Stimulated activated naive CD4-positive, alpha-beta T cell treated with Interleukin-2 at 50 U/mL for 16 hours (primary cell): ENCODE data around the gene ACADVL.
A peak's percentile ranks its signal among the peaks of the same experiment; 100 is the strongest.
"Not testable (repeated sequence)": the region's sequence is repeated elsewhere in the genome, so short reads cannot be mapped to it uniquely, and the experiment has no call there.

ENCODE experiments used
- DNase-seq: peaks from one replicate; lab custom pipeline; 2025; lab: John Stamatoyannopoulos, UW

Gene ACADVL

DNA sequence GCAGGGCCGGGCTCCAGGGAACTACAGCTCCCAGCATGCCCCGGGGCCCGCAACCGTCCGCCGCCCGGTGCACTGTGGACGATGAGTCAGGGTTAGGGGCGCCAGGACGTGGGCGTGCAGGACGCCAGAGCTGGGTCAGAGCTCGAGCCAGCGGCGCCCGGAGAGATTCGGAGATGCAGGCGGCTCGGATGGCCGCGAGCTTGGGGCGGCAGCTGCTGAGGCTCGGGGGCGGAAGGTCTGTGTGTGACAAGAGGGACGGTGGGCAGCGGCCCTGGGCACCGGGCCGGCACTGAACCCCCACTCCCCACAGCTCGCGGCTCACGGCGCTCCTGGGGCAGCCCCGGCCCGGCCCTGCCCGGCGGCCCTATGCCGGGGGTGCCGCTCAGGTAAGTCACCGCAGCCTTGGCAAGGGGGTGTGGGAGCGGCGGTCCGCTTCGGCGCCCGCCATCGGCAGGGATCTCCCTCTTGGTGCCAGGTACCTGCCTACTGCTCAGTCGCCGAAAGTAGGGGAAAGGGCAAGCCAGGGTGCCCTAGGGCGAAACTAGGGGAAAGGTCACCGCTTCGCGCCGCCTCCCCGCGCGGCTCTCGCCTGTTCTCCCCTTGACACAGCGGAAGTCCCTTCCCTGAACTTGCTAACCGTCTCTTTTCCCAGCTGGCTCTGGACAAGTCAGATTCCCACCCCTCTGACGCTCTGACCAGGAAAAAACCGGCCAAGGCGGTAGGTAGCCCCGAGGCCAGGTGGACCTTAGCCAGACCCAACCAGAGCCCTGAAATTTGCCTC is at the start of gene ACADVL, which contains the start of gene DLG4:
Gene ACADVL, plus strand, starts transcription at position 127 of the 781 bp plus-strand sequence. Its CDS starts 47 bp downstream, at position 174.
Gene DLG4, minus strand, starts transcription at position 25 of the 781 bp plus-strand sequence.
- DNase-seq: peak; percentile 77

DNA sequence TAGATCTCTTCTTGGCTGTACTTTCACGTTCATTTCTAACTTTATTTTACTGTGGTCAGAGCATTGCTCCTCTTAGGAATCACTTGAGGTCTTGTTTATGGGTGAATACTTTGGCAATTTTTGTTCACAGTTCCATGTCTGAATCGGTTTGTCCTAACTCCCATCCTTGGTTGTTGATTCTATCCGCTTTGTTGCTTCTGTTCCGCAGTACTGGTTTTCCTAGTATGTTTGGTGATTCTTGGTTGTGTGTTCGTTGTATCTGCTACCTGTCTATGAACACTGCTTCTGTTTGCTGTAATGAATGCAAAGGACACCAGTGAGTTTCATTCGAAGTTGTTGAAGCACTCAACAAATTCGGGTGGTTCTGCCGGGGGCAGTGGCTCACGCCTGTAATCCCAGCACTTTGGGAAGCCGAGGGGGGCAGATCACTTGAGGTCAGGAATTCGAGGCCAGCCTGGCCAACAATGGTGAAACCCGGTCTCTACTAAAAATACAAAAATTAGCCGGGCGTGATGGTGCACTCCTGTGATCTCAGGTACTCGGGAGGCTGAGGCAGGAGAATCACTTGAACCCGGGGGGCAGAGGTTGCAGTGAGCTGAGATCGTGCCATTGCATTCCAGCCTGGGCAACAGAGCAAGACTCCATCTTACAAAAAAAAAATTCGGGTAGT is 47.1 kb upstream of the ACADVL start:
- not testable (repeated sequence) for DNase-seq

DNA sequence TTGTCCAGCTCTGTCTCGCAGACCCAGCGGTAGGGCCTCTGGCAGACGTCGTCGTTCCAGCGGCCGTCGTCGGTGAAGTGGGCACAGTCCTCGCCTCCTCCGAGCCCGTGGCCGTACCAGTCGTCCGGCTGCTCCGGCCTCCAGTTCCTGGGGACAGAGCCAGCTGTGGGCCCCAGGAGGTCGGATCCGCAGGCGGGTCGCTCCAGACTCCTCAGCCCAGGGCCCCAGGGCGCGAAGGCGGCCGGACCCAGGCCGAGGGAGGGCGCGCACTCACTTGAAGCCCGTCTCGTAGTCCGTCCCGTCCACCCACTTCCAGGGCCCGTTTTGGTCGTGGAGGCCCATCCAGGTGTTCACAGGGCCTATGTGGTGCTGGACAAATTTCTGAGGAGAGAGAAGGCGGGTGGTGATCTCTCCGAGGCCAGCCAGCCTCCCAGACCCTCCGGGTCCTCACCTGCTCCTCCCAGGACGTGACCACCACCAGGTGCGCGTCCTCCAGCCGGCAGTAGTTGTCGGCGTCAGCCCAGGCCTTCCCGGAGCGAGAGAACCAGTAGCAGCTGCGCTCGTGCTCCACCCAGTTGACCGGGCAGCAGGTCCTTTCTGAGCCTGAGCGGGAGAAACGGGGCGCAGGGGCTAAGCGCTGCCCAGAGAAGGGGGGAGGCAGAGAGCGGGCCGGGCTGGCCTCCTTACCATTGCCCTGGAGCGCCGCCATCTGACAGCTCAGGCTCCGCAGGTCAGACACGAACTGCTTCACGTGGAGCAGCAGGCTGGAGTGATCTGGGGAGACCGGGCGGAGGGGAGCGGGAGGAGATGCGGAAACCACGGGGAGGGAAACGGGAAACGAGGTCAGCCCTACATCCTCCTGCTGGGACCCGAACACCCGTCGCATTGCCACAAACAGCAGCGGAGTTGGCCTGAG is 45.8 kb upstream of the ACADVL start:
- peak; percentile 46 for DNase-seq

DNA sequence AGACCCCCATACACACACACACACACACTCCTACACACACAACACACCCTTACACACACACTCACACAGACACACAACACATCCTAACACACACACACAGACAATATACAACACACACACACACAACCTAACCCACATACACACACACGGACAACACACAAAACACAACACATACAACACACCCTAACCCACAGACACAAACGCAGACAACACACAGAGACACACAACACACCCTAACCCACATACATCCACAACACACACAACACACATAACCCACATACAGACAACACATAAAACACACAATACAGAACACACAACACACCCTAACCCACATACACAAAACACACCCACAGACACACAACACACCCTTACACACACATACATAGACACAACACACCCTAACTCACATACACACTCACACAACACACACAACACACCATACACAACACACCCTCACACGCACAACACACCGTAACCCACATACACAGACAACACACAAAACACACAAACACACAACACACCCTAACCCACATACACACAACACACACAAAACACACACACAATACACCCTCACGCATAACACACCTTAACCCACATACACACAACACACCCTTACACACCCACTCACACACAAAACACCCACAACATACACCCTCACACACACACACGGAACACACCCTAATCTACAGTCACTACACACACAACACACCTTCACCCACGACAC is 45.0 kb upstream of the ACADVL start:
- DNase-seq: no peak

DNA sequence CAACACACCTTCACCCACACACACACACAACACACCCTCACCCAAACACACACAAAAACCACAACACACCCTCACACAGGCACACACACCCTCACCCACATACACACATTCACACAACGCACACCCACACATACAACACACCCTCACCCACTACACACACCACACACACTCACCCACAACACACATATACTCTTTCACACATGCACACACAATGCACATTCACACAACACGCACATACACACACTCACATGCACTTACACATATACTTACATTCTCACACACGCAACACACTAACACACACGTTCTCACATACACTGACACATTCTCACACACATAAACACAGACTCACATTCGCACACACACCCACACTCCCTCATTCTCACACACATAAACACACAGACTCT is 44.4 kb upstream of the ACADVL start:
- no peak for DNase-seq

DNA sequence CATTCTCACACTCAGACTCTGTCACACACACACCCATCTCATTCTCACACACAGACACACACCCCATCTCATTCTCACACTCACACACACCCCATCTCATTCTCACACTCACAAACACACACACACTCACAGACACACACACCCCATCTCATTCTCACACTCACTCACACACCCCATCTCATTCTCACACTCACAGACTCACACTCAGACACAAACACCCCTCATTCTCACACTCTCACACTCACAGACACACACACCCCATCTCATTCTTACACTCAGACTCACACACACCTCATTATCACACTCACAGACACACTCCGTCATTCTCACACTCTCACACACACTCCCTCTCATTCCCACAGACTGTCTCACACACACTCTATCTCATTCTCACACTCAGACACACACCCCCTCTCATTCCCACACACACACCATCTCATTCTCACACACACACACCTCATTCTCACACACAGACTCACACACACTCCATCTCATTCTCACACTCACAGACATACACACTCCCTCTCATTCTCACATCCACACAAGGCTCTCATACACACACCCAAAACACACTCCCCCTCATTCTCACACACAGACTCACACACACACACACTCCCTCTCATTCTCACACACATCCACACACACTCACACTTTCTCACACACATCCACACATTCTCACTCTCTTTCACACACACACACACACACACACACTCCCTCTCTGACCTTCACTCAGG is 43.5 kb upstream of the ACADVL start:
- no peak for DNase-seq

DNA sequence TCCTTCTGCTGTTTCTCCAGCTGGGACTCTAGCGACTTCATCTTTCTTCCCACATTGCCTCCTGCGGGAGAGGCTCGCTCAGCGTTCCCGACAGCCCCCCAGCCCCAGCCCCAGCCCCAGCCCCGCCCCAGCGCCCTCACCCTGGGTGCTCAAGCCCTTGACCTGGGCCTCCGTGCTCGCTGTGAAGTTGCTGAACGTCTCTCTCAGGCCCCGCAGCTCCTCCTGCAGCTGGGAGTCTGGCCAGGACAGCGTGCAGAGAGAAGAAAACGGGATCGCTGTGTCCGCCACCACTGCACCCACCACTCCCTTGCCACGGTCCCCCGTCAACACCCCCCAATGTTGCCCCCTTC is 42.9 kb upstream of the ACADVL start:
- no peak for DNase-seq

DNA sequence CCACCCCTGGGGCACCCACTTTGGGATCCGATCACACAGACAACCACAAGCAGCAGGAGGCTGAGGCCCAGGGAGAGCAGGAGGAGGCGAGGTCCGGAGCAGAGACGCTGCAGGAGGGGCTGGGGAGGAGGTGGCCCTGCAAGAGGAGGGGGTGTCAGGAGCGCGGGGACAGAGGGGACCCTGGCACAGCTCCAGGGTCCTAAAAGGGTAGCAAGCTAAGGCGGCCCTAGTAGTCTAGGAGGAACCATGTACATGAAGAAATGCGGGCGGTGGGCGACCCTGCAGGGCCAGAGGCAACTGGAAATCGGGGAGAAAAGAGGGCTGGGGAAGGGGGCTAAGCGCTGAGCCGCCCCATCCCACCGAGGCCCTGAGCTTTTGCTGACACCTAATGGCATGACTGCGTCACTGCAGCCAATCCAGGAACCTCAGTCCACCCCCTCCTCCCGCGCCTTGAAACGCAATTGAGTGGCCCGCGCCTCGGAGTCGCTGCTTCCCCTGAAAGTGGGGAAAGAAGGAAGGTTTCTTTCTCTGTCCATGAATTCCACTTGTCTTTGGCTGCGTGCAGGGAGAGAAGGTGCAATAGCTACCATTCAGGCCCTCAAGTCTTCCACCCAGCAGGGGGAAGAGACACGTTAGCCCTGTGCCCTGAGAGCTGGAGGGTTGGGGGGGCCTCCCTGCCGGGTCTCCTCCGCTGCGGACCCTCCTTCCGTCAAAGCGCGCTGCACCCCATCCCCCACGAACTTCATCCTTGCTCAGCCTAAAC is 42.4 kb upstream of the ACADVL start:
- DNase-seq: peak; percentile 59

DNA sequence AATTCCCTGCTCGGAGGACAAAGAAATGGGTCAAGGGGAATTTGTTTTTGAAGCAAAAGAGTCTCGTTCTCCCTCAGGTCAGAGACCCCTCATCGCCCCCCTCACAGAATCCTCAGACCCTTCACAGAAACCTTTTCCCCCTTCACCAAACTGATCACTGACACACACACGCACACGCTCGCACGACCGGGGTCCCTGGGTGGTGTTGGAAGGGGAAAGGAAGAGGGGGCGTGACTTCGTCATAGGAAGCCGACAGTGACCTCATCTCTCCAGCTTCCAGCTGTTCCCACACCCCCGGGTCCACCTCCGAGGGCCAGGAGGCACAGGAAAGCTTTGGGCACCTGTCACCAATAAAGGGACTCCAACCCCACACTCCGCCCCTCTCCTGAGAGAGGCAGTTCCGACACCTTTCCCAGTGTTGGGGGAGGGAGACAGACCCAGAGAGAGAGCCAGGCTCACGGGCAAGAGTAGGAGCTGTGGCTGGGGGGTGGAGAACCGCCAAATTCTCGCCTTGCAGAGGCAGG is 41.7 kb upstream of the ACADVL start:
- DNase-seq: no peak

DNA sequence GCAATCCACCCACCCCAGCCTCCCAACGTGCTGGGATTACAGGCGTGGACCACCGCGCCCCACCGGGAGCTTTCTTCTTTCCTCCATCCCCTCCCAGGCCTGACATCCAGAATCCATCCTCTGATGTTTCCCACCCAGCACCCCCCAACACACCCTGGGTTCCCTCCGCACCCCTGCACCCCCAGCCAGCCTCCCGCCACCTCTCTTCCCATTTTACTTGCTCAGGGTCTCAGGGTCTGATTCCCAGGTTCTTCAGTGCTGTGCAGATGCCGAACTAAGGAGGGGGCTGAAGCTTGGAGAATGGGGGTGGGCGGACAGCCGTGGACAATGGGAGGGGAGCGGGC is 40.8 kb upstream of the ACADVL start:
- no peak for DNase-seq

DNA sequence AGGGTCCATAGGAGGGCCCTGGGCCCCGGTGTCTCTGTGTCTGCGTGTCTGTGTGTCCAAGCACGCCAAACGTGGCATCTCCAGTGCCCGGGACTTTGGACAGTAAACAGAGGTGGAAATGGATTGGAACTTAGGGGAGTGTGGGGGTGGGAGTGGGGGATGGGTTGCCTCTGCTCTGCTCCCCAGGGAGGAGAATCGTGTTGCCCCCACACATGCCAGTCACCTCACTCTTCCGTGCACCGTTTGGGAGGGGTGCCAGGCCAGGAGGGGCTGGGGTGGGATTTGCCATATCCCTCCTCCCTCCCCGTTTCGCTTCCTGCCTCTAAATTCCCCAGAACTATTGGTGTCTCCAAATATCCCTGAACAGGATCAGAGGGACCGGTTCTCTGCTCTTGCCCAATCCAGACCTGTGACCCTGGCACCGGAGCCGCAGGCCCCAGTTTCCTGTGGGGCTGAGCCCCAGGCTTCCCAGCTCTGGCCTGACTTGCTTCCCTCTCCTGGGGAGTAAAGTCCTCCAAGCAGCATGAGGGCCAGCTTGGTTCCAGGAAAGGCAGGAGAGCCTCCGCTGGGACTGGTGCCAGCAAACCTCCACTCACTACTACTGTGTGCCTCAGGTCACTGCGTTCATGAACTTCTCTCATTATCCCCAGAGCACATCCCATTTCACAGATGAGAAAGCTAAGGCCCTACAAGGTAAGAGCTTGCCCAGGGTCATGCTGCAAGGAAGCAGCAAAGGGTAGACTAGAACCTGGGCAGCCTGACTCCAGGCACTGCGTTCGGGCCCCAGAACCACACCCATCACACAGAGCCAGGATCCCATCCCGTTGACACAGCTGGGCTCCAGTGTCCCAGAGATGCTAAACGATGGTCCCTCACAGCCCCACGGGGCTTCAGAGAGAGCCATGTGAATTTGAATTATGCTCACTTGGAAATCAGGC is 40.2 kb upstream of the ACADVL start, which contains the start of gene ASGR1:
Gene ASGR1, minus strand, starts transcription at position 54 of the 938 bp plus-strand sequence. CDS start 807 bp downstream, outside the sequence.
- no peak for DNase-seq

DNA sequence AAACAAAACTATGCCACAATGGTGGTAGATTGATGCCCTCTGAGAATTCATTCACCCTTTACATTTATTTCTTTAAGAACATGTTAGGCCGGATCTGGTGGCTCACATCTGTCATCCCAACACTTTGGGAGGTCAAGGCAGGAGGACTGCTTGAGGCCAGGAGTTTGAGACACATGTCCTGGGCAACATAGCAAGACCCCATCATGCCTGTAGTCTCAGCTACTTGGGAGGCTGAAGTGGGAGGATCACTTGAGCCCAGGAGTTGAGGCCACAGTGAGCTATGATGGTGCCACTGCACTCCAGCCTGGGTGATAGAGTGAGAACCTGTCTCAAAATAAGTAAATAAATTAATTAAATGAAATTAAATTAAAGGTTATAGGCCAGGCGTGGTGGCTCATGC is 37.6 kb upstream of the ACADVL start:
- not testable (repeated sequence) for DNase-seq

DNA sequence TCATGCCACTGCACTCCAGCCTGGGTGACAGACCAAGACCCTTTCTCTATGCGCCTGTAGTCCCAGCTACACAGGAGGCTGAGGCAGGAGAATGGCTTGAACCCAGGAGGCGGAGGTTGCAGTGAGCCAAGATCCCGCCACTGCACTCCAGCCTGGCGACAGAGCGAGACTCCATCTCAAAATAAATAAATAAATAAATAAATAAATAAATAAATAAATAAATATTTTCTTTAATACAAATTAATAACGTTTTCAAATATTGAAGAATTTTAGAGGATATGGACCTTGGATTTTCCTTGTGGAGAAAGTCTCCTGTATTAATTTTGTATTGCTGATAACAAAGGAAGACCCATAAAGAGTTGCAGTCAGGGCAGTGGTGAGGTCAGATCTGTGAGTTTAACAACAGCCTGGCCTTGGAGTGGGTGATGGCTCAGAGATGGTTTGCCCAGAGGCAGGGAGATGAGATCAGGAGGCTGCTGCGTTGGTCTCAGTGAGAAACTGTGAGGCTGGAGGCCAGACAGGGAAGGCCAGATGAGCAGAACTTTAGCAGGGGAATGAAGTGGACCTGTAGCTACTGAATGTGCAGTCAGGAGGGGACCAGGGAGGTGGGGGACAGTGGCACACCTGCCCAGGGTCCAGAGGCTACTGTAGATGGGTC is 36.2 kb upstream of the ACADVL start:
- DNase-seq: no peak

DNA sequence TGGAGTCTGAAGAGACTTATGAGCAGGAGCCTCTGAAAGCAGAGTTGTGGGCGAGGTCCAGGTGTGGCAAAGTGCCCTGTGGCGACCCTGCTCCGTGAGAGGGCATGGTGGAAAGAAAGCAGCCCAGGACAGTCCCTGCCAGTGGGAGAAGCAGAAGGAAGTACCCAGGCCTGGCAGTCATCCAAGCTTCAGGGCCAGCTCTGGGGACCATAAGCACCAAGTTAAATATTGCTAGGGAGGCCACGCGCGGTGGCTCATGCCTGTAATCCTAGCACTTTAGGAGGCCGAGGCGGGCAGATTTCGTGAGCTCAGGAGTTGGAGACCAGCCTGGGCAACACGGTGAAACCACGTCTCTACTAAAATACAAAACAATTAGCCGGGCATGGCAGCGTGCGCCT is 35.6 kb upstream of the ACADVL start:
- no peak for DNase-seq

DNA sequence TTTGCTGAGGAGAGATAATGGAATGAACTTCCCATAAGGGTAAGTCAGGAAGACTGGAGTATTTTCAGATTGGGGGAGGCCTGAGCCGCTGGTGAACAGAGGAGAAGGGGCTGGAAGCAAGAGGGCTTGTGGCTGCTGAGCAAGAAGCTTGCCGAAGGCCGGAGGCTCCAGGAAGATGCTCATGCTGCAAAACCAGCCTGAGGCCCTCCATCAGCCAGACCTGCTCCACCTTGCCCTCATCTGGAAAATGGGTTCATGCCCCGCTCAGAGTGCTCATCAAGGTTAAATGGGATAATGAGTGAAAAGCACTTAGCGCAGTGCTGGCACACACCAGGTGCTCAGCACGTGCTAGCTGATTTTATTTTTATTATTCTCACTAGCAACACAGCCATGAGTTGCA is 35.1 kb upstream of the ACADVL start:
- no peak for DNase-seq

DNA sequence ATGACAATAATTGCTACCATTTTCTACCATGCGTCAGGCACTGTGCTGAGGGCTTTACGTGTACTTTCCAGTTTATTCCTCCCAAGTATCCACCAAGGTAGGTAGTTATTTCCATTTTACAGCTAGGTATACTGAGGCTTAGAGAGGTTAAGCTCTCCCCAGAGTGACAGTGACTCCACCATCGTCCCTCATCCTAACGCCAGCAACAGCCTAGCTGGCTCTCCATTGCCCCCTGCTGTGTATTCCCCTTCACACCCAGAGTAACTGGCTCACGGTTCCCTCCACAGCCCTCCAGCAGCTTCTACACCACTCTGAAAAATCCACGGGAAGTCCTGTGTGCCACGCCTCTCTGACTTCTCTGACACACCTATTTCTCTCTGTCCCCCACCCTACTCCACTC is 33.5 kb upstream of the ACADVL start:
- no peak for DNase-seq

DNA sequence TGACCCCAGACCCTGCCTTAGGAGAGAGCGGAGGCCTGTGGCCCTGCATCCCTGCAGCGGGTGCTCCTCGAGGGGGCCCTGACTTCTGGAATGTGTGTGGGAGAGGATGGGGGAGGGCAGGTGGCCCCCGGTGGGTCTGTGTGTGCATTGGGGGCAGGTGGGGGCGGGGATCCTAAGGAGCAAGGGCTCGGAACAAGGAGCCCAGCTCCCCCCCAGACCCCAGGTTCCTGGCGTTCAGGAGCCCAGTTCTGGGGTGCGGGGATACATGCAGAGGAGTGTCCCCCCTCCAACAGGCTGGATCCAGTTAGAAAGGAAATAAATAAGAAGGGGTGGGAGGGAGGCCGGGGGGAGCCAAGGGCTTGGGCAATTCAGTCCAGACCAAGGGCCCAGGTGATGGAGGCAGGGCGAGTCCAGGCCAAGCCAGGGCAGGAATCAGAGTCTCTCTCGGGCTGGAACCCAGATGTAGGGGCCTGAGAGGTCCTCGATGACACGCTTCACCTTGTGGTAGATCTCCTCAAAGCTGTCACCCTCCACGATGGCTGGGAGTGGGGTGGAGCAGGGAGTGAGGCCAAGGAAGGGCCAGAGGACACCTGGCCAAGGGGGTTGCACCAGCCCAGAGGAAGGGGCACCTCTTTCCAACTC is 29.3 kb upstream of the ACADVL start:
- no peak for DNase-seq

DNA sequence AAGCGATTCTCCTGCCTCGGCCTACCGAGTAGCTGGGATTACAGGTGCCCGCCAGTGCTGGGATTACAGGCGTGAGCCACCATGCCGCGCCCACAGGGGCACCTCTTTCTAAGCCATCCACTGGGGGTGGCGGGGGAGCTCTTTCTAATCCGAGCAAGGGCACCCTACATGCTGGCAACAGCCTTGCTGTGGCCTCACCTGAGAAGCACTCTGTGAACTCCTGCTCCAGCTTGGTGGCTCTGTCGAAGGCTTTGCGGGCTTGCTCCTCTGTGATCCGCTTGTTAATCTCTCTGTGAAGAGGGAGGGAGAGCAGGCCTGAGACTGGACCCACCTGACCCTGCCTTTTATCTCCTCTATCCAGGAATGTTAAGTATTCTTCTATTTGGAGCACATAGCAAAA is 28.7 kb upstream of the ACADVL start:
- DNase-seq: no peak
